Left colon (tissue), 2 donors: Measurements from ENCODE around the gene ABHD17A. TPM values are rescaled to one million over a fixed set of nuclear protein-coding genes. Genes with fewer than 3 reads are reported as not detected.
A peak's percentile ranks its signal among the peaks of the same experiment; 100 is the strongest.
"Not testable (repeated sequence)": the region's sequence is repeated elsewhere in the genome, so short reads cannot be mapped to it uniquely, and the experiment has no call there.

Source experiments
- ATAC-seq: fragments of 200-7000 bp; cut with Tn5 transposase; one replicate; pipeline ENCODE4 v1.9.1; 2020; ENCODE audit warnings: mild to moderate bottlenecking, moderate library complexity
- DNase-seq, 2 donors: peaks; one replicate each; pipeline ENCODE4 v3.0.0-alpha.2; 2020
- intact Hi-C, 2 donors: fragments of 100-400 bp; cut with DNase I in 1 of 2; cut with micrococcal nuclease in 1 of 2; formaldehyde crosslinking; loops; one replicate each; pipeline versions ENCODE4 v1.11.2 to v1.14.0; 2022; cut with DNase I, micrococcal nuclease
- total RNA-seq, 2 donors: library from RNA; stranded (reverse); fragmentation: NEBNext Ultra II Directional; extraction: Animal tissue kit (Norgen Biotek cat#: 25700); gene quantifications; one replicate each; pipeline ENCODE4 v1.2.1, GENCODE V29; 2021
- donor health status: DM: no; HTN: no; CAD: no.
- donor health status: DM: yes; HTN: yes; CAD: no.

ABHD17A gene
- total RNA-seq, 2 donors from 2014 or later: 61.5 to 63.5 TPM

DNA sequence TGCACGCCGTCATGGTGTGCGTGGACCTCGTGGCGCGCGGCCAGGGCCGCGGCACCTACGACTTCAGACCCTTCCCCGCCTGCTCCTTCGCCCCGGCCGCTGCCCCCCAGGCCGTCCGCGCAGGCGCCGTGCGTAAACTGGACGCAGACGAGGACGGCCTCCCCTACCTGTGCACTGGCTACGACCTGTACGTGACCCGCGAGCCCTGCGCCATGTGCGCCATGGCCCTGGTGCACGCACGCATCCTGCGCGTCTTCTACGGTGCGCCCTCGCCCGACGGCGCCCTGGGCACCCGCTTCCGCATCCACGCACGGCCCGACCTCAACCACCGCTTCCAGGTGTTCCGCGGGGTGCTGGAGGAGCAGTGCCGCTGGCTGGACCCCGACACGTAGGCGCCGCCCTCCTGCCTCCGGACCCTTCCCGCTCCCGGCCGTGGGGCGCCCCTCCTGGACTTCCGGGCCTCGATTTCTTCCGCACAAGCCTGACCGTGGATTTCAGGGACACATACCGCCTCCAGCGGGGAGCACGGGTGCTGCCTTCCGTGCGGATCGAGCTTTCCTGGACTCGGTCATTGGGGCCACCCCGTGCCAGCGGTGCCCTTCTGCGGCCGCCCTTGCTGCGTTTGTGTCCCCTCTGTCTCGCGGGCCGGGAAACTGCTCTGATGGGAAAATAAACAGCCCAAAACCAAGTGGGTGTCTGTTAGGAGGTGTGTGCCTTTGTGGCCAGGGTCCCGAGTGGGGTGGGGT lies 27.6 kb upstream of the ABHD17A start:
- intact Hi-C loops: no loop called here
- DNase-seq (no peak), ATAC-seq (no peak)

DNA sequence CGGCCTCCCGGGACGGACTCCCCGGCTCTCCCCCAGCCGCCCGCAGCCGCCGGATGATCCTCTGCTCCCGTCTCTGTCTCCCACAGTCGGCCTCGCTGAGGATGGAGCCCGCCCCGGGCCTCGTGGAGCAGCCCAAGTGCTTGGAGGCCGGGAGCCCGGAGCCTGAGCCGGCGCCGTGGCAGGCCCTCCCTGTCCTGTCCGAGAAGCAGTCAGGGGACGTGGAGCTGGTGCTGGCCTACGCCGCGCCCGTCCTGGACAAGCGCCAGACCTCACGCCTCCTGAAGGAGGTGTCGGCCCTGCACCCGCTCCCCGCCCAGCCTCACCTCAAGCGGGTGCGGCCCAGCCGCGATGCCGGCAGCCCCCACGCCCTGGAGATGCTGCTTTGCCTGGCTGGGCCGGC lies 26.7 kb upstream of the ABHD17A start:
- DNase-seq (peak; percentile 88 to 95), ATAC-seq (peak; percentile 69)
- intact Hi-C loops: no loop called here

- intact Hi-C loops: no loop called here
- no peak for ATAC-seq
- DNase-seq: no peak
Observed at GRCh38 chr19:1911098-1911497, 25.8 kb upstream of the ABHD17A start.

- ATAC-seq: no peak
Observed at GRCh38 chr19:1910177-1910576, 24.9 kb upstream of the ABHD17A start.

DNA sequence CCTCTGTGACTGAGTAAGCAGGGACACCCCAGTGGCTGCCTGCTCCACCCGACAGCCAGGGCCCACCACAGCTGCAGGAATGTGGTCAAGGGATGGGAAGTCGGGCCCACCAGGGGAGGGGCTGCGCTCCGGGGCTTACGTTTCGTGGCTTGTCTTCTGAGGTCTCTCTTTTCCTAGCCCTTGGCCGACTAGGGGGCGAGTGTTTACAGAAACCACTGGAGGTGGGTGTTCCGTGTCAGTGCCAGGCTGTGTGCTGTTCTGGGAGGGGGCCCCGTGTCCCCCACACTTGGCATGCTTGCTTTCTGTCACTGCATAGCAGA lies 24.4 kb upstream of the ABHD17A start:
- DNase-seq: no peak
- intact Hi-C loops: no loop called here
- ATAC-seq: no peak

More at GRCh38 chr19:1910177-1910576, 24.9 kb upstream of the ABHD17A start:
- DNase-seq: no peak
- intact Hi-C loops: no loop called here

DNA sequence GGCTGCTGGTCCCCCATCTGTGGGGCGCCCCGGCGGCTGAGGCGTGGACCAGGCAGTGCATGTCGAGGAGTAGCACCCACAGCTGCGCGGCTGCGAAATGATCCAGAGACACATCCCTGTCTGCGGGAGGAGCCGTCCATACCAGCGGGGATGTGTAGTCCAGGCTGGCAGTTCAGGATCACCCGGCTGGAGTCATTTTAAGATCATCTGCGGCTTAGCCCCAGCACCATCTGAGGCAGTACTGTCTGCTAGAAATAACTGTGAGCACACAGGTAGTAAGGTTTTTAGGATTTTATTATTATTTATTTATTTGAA lies 23.0 kb upstream of the ABHD17A start:
- intact Hi-C loops: no loop called here
- ATAC-seq (peak; percentile 1), DNase-seq (no peak)

GRCh38 chr19:1907563-1908363 lies 22.5 kb upstream of the ABHD17A start:
- DNase-seq (peak; percentile 76 to 81), ATAC-seq (peak; percentile 62)
- intact Hi-C loops: no loop called here

DNA sequence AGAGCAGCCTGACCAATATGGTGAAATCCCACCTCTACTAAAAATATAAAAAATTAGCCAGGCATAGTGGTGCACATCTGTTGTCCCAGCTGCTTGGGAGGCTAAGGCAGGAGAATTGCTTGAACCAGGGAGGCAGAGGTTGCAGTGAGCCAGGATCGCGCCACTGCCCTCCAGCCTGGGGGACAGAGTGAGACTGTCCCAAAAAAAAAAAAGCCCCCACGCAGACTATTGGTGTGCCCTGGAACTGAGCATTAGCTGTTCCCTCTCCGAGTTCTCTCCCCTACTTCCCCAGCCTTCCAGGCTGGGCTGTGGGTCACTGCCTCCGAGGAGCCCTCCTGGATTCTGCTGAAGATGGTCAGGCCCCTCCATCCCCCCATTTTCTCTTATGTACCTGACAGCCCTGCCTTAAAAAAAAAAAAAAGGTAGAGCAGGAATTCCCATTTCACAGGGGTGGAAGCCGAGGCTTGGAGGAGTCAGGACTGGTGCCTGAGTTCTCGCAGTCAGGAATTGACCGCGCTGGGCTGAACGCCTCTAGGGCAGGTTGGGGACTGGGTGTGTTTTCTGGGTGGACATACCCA lies 21.8 kb upstream of the ABHD17A start:
- DNase-seq (no peak), ATAC-seq (no peak)
- intact Hi-C loops: no loop called here

GRCh38 chr19:1905863-1906375 lies 20.6 kb upstream of the ABHD17A start:
- DNase-seq: no peak
- intact Hi-C loops: no loop called here
- ATAC-seq: no peak

DNA sequence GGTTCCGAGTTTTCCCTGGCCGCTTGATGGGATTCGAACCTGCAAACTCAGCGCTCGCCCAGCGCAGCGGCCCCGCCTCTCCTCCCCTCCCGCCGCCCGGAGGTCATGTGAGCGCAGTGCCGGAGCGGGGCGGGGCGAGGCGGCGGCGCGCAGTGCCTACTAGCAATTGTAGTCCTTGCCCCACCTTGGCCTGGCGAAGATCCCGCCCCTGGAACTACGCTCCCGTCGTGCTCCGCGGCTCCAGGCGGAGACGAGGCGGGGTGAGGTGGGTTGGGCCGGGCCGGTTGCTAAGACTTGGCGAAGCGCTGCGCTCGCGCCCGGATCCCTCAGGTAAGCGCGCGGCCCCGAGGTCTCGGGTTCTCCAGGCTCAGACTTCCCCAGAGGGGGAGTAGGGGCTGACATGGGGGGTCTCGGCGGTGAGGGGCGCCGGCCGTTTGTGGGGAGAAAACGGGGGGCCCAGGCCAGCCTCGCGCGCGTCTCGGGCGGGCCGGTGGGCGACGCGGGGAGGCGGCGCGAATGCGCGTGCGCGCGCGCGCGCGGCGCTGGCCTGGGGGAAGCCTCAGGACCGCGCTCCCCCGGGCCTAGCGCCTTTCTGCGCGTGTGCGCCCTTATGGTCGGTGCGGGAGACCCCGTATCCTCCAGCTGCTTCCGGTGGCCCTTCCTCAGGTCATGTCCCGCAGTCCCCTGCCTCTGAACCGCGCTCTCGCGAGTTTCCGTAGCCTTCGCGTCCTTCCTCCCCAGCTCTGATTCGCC lies 20.0 kb upstream of the ABHD17A start, which contains the start of the genes ADAT3 and SCAMP4:
Gene ADAT3, plus strand, starts transcription at position 290 of the 753 bp plus-strand sequence. CDS start 6,649 bp downstream, outside the sequence.
Gene SCAMP4, plus strand, starts transcription at position 290 of the 753 bp plus-strand sequence. CDS start 9,621 bp downstream, outside the sequence.
- intact Hi-C loops: no loop called here
- DNase-seq (peak; percentile 99 to 100), ATAC-seq (peak; percentile 79)

DNA sequence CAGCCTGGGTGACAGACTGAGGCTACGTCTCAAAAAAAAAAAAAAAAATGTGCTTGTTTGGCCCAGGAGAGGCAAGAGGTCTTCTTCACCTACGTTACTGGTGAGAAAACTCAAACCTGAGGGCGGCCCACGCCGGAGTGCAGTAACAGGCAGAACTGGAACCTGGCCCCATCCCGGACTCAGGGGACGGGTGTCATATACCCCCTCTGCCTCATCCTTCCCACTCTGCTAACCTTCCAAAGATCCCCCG lies 19.5 kb upstream of the ABHD17A start:
- intact Hi-C loops: no loop called here
- no peak for ATAC-seq
- DNase-seq: no peak

DNA sequence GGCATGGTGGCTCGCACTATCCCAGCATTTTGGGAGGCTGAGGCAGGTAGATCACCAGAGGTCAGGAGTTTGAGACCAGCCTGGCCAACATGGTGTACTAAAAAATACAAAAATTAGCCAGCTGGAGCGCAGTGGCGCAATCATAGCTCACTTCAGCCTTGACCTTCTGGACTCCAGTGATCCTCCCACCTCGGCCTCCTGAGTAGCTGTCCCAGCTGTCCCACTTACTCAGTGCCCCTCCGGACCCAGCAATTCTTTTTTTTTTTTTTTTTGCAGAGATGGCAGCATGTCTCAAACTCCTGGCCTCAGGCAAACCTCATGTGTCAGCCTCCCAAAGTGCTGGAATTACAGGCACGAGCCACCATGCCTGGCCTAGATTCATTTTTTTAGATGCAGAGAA lies 17.6 kb upstream of the ABHD17A start:
- no peak for DNase-seq
- ATAC-seq: no peak
- intact Hi-C loops: no loop called here

DNA sequence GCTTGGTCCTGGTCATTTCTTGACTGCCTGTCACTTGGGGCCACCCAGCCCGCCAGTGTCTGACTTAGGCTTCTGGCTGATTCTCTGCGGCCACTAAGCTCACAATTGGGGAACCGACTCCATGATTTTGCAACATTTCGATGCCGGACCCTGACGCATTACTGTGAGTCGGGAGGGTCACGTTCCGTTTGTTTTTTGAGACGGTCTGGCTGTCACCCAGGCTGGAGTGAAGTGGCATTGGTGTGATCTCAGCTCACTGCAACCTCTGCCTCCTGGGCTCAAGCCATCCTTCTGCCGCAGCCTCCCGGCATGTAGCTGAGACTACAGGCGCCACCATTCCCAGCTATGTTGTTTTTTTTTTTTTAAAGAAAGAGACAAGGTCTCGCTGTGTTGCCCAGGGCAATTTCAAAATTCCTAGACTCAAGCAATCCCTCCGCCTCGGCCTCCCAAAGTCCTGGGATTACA lies 16.7 kb upstream of the ABHD17A start:
- intact Hi-C loops: no loop called here
- DNase-seq: no peak
- ATAC-seq: no peak

- ATAC-seq (no peak), DNase-seq (no peak)
- intact Hi-C loops: no loop called here
Observed at GRCh38 chr19:1896508-1896907, 11.2 kb upstream of the ABHD17A start.

- DNase-seq: no peak
- intact Hi-C loops: no loop called here
- ATAC-seq: no peak
Observed at GRCh38 chr19:1893791-1894190, 8.5 kb upstream of the ABHD17A start.

- DNase-seq (no peak), ATAC-seq (no peak)
- intact Hi-C loops: no loop called here
Observed at GRCh38 chr19:1889907-1890306, 4.6 kb upstream of the ABHD17A start.

DNA sequence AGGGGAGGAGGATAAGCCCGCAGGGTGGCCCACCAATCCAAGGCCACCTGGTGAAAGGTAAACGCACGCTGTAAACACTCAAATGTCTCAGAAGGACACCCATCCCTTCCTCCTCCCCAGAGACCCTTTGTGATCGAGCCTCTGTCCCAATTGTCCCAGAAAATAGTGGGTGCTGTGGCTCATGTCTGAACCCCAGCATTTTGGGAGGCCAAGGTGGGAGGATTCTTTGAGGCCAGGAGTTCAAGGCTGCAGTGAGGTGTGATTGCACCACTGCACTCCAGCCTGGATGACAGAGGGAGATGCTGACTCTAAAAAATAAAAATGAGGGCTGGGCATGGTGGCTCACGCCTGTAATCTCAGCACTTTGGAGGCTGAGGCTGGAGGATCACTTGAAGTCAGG lies 3.1 kb upstream of the ABHD17A start:
- no peak for ATAC-seq
- DNase-seq: no peak
- intact Hi-C loops: no loop called here

DNA sequence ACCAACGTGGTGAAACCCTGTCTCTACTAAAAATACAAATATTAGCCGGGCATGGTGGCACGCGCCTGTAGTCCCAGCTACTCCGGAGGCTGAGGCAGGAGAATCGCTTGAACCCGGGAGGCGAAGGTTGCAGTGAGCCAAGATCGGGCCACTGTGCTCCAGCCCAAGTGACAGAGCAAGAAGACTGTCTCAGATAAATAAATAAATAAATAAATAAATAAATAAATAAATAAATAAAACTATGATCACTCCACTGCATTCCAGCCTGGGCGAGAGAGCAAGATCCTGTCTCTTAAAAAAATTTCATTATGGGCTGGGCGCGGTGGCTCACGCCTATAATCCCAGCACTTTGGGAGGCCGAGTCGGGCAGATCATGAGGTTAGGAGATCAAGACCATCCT lies 1.1 kb upstream of the ABHD17A start:
- DNase-seq, intact Hi-C loops, ATAC-seq: not testable (repeated sequence)

DNA sequence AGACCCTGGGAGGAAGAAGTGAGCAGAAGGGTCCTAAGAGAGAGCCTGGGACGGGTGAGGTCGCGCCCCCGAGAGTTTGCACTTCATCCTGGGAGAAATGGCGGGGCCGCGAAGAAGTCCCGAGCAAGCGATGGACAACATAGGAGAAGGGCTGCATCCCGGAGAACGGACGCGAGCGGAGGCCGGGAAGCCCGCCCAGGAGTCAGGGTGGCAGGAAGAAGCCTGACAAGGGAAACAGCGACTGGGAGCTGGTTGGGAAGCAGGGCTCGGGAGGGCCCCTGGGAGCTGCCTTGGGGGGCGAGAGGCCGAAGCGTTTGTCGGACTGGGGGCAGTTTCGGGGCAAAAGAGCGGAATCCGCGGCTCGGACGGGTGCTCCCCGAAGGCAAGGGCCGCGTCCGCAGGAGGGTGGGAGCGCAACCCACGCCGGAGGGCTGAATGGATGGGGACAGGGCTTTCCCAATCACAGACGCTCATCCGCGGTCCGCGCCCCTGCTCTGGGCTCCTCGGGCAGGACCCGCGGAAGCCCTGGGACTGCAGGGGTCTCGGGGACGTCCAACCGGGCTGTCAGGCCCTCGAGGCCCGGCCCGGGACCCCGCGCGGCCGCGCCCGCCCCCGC lies 469 bp downstream of the ABHD17A start:
- ATAC-seq: peak; percentile 38
- DNase-seq: peak in 1 of 2 donors; percentile 45
- intact Hi-C loops: no loop called here
